Adrenal gland (tissue), 12 donors: Measurements from ENCODE around the gene CFAP97D2. TPM values are rescaled to one million over a fixed set of nuclear protein-coding genes. Genes with fewer than 3 reads are reported as not detected.
"Not testable (repeated sequence)": the region's sequence is repeated elsewhere in the genome, so short reads cannot be mapped to it uniquely, and the experiment has no call there.

ENCODE experiments used
- DNase-seq, 7 donors: peaks; one replicate each; pipeline ENCODE4 v3.0.0-alpha.2; 2019 to 2020
- H3K27ac ChIP-seq, 5 donors: fragments of 200-600 bp; sonication (generic) in 4 of 5; 1 replicate in 3 of 5; 2 replicates in 2 of 5; pipeline versions ENCODE4 v1.5.1 to v1.8.0; 2016 to 2020; ENCODE audit warnings: mild to moderate bottlenecking in 1 of 5
- H3K27me3 ChIP-seq: fragments of 200-600 bp; 2 replicates; pipeline ENCODE4 v1.8.0; 2021
- H3K36me3 ChIP-seq, 2 donors: fragments of 200-600 bp; replicated peaks in 1 of 2; 1 replicate in 1 of 2; 2 replicates in 1 of 2; pipeline versions ENCODE4 v1.5.1 to v1.8.0; 2018 to 2022
- H3K4me1 ChIP-seq, 2 donors: fragments of 200-600 bp; replicated peaks in 1 of 2; 1 replicate in 1 of 2; 2 replicates in 1 of 2; pipeline versions ENCODE4 v1.5.1 to v1.8.0; 2018 to 2021
- H3K4me3 ChIP-seq, 4 donors: fragments of 200-600 bp; sonication (generic) in 3 of 4; one replicate each; pipeline ENCODE4 v1.5.1; 2016 to 2018
- H3K9me3 ChIP-seq, 3 donors: fragments of 200-600 bp; sonication (generic) in 1 of 3; replicated peaks in 1 of 3; 1 replicate in 2 of 3; 2 replicates in 1 of 3; pipeline versions ENCODE4 v1.5.1 to v1.8.0; 2016 to 2021
- POLR2A ChIP-seq, 2 donors: fragments of 450-650 bp; IDR thresholded peaks; one replicate each; pipeline ENCODE4 v1.6.1; 2017; ENCODE audit warnings: antibody characterized with exemption in 2 of 2, mild to moderate bottlenecking in 2 of 2, moderate library complexity in 1 of 2
- WGBS, 4 donors: extraction: QIAGEN DNeasy Blood & Tissue Kit in 2 of 4; methylation state at CpG; one replicate each; pipeline versions ENCODE4 v1.1.5 to v1.1.7; 2013 to 2017; 5-methylcytosine and 5-hydroxymethylcytosine counted together
- intact Hi-C, 2 donors: fragments of 100-400 bp; cut with DNase I; formaldehyde crosslinking; loops; one replicate each; pipeline versions ENCODE4 v1.14.1 to v1.15.0; 2022 to 2023
- polyA plus RNA-seq, 3 donors: library from polyadenylated mRNA; stranded (reverse); fragments of 200-250 nt in 2 of 3; fragments of 350-450 nt in 1 of 3; fragmentation: Illumina TruSeq in 1 of 3; extraction: RNeasy Lipid Tissue Mini Kit (QIAGEN cat#74804) in 1 of 3; gene quantifications; one replicate each; pipeline ENCODE4 v1.2.3, GENCODE V29; 2013 to 2014
- total RNA-seq, 9 donors: library from RNA; depleted of rRNA in 4 of 9; stranded (reverse); fragments of >200 nt in 4 of 9; fragments of 120-200 nt in 1 of 9; fragmentation: NEBNext Ultra II Directional in 1 of 9; extraction: Animal tissue kit (Norgen Biotek cat#: 25700) in 1 of 9; gene quantifications; one replicate each; pipeline versions ENCODE4 v1.1.0 to v1.2.4, GENCODE V29; 2013 to 2023
- TF ChIP-seq, protein P1 (sequence below), 6 experiments: fragments of 450-650 bp in 4 of 6; fragments of 200-600 bp in 2 of 6; sonication (generic) in 1 of 6; IDR thresholded peaks; 1 replicate in 5 of 6; 2 replicates in 1 of 6; pipeline versions ENCODE4 v1.5.1 to v1.8.0; 2016 to 2021; ENCODE audit warnings: antibody characterized with exemption in 6 of 6, mild to moderate bottlenecking in 2 of 6, moderate library complexity in 1 of 6
- donor health status: healthy with polysubstance abuse.
- donor health status: Bipolar disorder and iron deficiency.
- donor health status: DM: yes; HTN: yes; CAD: no.
- donor health status: DM: no; HTN: no; CAD: no.
- donor health status: DM: no; HTN: no; CAD: no.
- donor health status: DM: yes; HTN: yes; CAD: no.

The CFAP97D2 gene
- total and polyA plus RNA-seq, 12 donors: not detected

DNA sequence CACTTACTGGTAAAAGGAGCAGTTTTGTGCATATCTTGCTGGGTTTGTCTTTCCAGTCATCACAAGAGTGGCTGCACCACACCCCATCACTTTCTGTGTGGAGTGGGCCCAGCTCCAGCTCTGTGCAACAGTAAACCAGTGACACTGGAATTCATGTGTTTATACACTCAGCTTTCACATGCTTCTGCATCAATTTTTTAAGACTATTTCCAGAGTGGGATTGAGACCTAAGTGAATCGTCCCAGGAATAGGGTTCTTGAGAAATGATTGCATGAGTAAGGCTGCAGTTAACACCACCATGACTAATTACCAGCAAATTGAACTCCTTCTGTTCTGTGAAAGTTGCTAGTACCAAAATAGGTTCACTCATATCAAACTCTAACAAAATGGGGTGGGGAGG is 5.3 kb upstream of the CFAP97D2 start:
- H3K36me3 ChIP-seq: no peaks in the 10 kb centered on the region
- intact Hi-C loops: no loop called here
- TF ChIP-seq, protein P1, sequence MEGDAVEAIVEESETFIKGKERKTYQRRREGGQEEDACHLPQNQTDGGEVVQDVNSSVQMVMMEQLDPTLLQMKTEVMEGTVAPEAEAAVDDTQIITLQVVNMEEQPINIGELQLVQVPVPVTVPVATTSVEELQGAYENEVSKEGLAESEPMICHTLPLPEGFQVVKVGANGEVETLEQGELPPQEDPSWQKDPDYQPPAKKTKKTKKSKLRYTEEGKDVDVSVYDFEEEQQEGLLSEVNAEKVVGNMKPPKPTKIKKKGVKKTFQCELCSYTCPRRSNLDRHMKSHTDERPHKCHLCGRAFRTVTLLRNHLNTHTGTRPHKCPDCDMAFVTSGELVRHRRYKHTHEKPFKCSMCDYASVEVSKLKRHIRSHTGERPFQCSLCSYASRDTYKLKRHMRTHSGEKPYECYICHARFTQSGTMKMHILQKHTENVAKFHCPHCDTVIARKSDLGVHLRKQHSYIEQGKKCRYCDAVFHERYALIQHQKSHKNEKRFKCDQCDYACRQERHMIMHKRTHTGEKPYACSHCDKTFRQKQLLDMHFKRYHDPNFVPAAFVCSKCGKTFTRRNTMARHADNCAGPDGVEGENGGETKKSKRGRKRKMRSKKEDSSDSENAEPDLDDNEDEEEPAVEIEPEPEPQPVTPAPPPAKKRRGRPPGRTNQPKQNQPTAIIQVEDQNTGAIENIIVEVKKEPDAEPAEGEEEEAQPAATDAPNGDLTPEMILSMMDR (IDR thresholded peaks at IDR 0.05): no peak
- TF ChIP-seq POLR2A (IDR thresholded peaks at IDR 0.05): no peak
- peaks cover 0 to 7% (median 0%) of the 10 kb centered on the region in 3 donors for H3K9me3 ChIP-seq
- 39 to 75% (median 66%) methylated on average over 1 of the region's 1 CpG for WGBS, 4 donors
- no peaks in the 10 kb centered on the region for H3K27me3 ChIP-seq
- no peaks in the 10 kb centered on the region for H3K4me1 ChIP-seq
- no peak for DNase-seq
- no peak overlapping the region for H3K27ac ChIP-seq
- no peak overlapping the region for H3K4me3 ChIP-seq

GRCh38 chr13:114174529-114174961 is 4.5 kb upstream of the CFAP97D2 start:
- TF ChIP-seq, protein P1 (IDR thresholded peaks at IDR 0.05): no peak
- no peak for TF ChIP-seq POLR2A (IDR thresholded peaks at IDR 0.05)
- DNase-seq: peak in 1 of 7 donors; percentile 12
- H3K27ac ChIP-seq: no peak overlapping the region
- H3K9me3 ChIP-seq: peaks cover 0 to 7% (median 0%) of the 10 kb centered on the region in 3 donors
- H3K4me1 ChIP-seq: no peaks in the 10 kb centered on the region
- no peak overlapping the region for H3K4me3 ChIP-seq
- no peaks in the 10 kb centered on the region for H3K36me3 ChIP-seq
- intact Hi-C loops: no loop called here
- no peaks in the 10 kb centered on the region for H3K27me3 ChIP-seq
- WGBS, 4 donors: 27 to 43% (median 36%) methylated on average over 3 of the region's 3 CpGs

- H3K36me3 ChIP-seq, H3K4me1 ChIP-seq, DNase-seq, intact Hi-C loops, H3K27me3 ChIP-seq, H3K4me3 ChIP-seq, H3K9me3 ChIP-seq, H3K27ac ChIP-seq: not testable (repeated sequence)
- WGBS, 4 donors: 76 to 92% (median 83%) methylated on average over 7 to 13 of the region's 14 CpGs
Measured at GRCh38 chr13:114176359-114176902, 2.6 kb upstream of the CFAP97D2 start.

DNA sequence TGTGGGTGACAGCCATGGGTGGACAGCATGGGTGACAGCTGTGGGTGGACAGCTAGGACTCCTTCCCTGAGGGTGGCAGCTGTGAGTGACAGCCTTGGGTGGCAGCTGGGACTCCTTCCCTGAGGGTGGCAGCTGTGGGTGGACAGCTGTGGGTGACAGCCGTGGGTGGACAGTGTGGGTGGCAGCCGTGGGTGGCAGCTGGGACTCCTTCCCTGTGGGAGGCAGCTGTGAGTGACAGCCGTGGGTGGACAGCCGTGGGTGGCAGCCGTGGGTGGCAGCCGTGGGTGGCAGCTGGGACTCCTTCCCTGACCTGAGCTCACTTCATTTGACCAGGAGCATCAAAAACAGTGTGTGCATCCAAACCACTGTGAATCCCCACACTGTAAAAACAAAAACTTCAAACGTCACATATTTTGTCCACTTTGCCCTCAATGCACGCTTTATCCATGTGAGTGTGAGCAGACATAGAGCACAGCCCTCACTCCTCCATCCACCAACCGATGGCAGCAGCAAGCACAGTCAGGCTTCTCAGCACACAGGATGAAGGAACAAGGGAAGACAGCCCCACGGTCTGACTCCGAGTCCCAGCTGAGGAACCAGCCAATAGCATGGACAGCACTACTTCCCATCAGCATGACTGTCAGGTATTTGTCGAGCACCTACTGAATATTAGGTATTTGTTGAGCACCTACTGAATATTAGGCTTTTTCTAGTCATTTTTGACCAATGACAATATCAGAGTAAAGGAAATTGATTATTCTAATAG is 1.6 kb upstream of the CFAP97D2 start:
- TF ChIP-seq, protein P1 (IDR thresholded peaks at IDR 0.05): no peak
- TF ChIP-seq POLR2A (IDR thresholded peaks at IDR 0.05): no peak
- 57 to 69% (median 61%) methylated on average over 11 to 12 of the region's 12 CpGs for WGBS, 4 donors
- intact Hi-C loops: no loop called here
- Histone ChIP-seq H3K4me1 (no peaks in the 10 kb centered on the region), H3K27me3 (no peaks in the 10 kb centered on the region), H3K27ac (no peak overlapping the region), H3K4me3 (no peak overlapping the region), H3K36me3 (no peaks in the 10 kb centered on the region), H3K9me3 (peaks cover 0 to 7% (median 0%) of the 10 kb centered on the region in 3 donors)
- DNase-seq: no peak
